Spleen (tissue), 7 donors: ENCODE measurements around the gene LIPK.

ENCODE experiments used
- POLR2A ChIP-seq, 3 donors: fragments of 450-650 bp; IDR thresholded peaks; one replicate each; pipeline ENCODE4 v1.5.1; 2017; ENCODE audit warnings: antibody characterized with exemption in 3 of 3, mild to moderate bottlenecking in 1 of 3
- TF ChIP-seq, protein P1 (sequence below), 11 experiments: fragments of 200-600 bp in 7 of 11; fragments of 450-650 bp in 4 of 11; sonication (generic) in 4 of 11; IDR thresholded peaks in 8 of 11; conservative IDR thresholded peaks in 3 of 11; 1 replicate in 7 of 11; 2 replicates in 4 of 11; pipeline versions ENCODE4 v1.4.0 to v1.8.0; 2016 to 2021; ENCODE audit warnings: antibody characterized with exemption in 11 of 11, inconsistent platforms in 4 of 11, mild to moderate bottlenecking in 1 of 11
- donor health status: DM: no; HTN: no; CAD: no; lungs with moderate emphysema.
- donor health status: DM: no; HTN: no; CAD: no.
- donor health status: DM: no; HTN: no; CAD: no.

DNA sequence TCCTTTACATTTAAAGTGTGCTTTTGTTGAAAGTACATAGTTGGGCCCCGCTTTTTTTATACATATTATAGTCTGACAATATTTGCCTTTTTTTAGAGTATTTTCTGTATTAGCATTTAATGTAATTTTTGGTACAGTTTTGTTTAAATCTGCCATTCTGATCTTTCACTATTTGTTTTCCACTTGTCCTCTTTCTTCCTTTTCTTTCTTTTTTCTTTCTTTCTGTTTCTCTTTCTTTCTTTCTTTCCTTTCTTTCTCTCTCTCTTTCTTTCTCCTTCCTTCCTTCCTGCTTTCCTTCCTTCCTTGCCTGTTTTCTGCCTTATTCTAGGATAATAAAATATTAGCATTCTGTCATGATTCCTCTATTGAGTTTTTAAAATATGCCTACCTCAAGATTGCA, 9.5 kb downstream of the LIPK start:
- TF ChIP-seq, protein P1, sequence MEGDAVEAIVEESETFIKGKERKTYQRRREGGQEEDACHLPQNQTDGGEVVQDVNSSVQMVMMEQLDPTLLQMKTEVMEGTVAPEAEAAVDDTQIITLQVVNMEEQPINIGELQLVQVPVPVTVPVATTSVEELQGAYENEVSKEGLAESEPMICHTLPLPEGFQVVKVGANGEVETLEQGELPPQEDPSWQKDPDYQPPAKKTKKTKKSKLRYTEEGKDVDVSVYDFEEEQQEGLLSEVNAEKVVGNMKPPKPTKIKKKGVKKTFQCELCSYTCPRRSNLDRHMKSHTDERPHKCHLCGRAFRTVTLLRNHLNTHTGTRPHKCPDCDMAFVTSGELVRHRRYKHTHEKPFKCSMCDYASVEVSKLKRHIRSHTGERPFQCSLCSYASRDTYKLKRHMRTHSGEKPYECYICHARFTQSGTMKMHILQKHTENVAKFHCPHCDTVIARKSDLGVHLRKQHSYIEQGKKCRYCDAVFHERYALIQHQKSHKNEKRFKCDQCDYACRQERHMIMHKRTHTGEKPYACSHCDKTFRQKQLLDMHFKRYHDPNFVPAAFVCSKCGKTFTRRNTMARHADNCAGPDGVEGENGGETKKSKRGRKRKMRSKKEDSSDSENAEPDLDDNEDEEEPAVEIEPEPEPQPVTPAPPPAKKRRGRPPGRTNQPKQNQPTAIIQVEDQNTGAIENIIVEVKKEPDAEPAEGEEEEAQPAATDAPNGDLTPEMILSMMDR (IDR thresholded peaks at IDR 0.05 in 8 of 11, conservative IDR thresholded peaks at IDR 0.05 in 3 of 11) = no peak
- TF ChIP-seq POLR2A (IDR thresholded peaks at IDR 0.05) = no peak
